GM06990 (cell line): ENCODE measurements around the gene LRIT2.

Experiments
- DNase-seq: peaks from one replicate; pipeline ENCODE4 v3.0.0-alpha.2; 2011; ENCODE audit not compliant: insufficient read length; ENCODE audit errors: extremely low read depth
- H3K27me3 ChIP-seq: replicated peaks from 2 replicates; pipeline ENCODE4 v1.6.0; 2011; ENCODE audit warnings: low read length; ENCODE audit not compliant: control insufficient read depth, insufficient read depth
- H3K36me3 ChIP-seq: 2 replicates; pipeline ENCODE4 v1.5.1; 2011; ENCODE audit warnings: low read length; ENCODE audit not compliant: control insufficient read depth, insufficient read depth
- H3K4me3 ChIP-seq: replicated peaks from 2 replicates; pipeline ENCODE4 v1.5.1; 2011; ENCODE audit warnings: low read depth, mild to moderate bottlenecking, control low read depth, low read length
- TF ChIP-seq, protein P1 (sequence below): IDR thresholded peaks from 2 replicates; pipeline ENCODE4 v1.5.1; 2011; ENCODE audit warnings: low read length, control low read depth, mild to moderate bottlenecking, inconsistent platforms; ENCODE audit not compliant: insufficient read depth, poor library complexity, severe bottlenecking

LRIT2 gene

DNA sequence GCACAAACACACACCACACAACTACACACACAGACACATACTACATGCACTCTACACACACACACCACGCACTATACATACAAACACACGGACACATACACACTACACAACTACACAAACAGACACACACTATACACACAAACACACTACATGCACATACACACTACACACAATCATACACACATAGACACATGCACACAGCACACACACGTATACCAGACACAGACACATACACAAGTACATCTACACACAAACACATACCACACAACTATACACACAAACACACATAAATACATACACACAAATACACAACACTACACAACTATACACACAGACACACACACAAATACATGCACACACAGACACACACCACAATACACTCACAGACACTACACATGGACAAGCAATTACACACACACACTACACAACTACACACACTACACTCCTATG lies 47.2 kb downstream of the LRIT2 start:
- DNase-seq = no peak
- H3K4me3 ChIP-seq = no peak overlapping the region
- H3K27me3 ChIP-seq = no peaks in the 10 kb centered on the region
- H3K36me3 ChIP-seq = no peaks in the 10 kb centered on the region
- TF ChIP-seq, protein P1, sequence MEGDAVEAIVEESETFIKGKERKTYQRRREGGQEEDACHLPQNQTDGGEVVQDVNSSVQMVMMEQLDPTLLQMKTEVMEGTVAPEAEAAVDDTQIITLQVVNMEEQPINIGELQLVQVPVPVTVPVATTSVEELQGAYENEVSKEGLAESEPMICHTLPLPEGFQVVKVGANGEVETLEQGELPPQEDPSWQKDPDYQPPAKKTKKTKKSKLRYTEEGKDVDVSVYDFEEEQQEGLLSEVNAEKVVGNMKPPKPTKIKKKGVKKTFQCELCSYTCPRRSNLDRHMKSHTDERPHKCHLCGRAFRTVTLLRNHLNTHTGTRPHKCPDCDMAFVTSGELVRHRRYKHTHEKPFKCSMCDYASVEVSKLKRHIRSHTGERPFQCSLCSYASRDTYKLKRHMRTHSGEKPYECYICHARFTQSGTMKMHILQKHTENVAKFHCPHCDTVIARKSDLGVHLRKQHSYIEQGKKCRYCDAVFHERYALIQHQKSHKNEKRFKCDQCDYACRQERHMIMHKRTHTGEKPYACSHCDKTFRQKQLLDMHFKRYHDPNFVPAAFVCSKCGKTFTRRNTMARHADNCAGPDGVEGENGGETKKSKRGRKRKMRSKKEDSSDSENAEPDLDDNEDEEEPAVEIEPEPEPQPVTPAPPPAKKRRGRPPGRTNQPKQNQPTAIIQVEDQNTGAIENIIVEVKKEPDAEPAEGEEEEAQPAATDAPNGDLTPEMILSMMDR = no peak

DNA sequence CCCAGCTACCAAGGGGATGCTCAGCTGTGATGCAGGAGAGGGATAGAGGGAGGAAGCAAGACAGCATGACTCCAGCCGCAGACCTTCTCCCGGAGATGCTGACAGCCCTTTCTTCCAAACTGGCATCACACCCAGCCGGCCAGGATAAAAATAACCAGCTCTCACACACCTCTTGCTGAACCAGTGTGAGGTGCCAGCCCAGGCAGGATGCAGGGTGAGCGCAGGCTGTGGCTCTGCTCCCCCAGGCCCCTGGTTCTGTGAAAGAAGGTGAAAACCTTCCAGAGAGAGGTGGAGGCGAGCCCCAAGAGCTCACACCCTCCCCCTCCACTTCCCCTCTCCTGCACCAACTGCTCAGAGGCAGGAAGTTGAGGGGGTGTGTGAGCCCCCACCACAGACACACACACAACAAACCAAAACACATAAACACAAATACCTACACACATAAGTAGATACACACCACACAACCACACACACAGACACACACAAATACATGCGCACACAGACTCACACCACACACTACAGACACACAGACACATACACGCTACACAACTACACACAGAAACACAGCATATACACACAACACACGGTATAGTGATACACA lies 47.7 kb downstream of the LRIT2 start:
- TF ChIP-seq, protein P1 = no peak
- DNase-seq = peak; percentile 45
- Histone ChIP-seq H3K4me3 (no peak overlapping the region), H3K36me3 (no peaks in the 10 kb centered on the region), H3K27me3 (no peaks in the 10 kb centered on the region)

DNA sequence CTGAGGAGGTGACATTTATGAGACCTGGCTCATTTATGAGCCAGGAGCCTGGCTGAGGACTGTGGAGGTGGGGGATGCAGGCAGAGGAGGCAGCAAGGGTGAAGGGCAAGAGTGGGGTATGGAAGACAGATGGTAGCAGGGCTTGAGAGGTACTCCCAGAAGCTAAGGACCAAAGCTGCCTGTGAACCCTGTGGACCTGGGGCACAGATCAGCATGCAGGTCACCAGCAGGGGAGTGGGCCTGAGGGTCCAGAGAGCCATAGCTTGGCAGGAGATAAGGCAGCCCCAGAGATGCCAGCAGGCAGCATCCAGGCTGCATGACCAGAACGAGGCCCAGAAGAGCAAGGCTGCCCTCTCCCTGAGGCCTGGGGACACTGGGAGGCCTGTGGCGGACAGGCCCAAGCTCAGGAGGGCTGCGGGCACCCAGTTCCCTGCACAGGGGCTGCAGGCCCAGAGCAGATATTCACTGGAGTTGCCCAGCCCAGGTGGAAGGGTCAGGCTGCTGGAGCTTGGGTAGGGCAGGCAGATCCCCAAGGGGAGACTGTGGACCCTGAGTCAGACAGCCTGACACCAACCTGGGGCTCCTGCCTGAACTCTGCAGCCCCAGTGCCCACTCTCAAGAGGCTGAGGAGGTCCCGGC lies 48.4 kb downstream of the LRIT2 start:
- no peak overlapping the region for H3K4me3 ChIP-seq
- no peaks in the 10 kb centered on the region for H3K36me3 ChIP-seq
- TF ChIP-seq, protein P1 = no peak
- DNase-seq = no peak
- no peaks in the 10 kb centered on the region for H3K27me3 ChIP-seq

DNA sequence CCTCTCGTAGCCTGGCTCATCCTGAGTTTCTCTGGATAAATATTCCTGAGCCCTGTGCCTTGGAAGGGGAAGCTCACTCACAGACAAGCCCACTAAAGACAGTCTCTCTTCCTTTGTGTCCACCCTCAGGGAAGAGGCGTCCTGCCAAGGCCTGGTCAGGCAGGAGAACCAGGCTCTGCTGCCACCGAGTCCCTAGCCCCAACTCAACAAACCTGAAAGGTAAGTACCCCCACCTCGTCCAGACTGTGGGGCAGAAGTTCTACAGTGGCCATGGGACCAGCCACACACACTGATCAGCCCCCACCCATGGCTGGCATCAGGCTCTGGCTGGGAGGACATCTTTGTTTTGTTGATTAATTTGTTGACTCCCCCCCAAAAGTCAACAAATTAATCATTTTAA lies 49.0 kb downstream of the LRIT2 start:
- no peaks in the 10 kb centered on the region for H3K36me3 ChIP-seq
- no peaks in the 10 kb centered on the region for H3K27me3 ChIP-seq
- no peak for DNase-seq
- TF ChIP-seq, protein P1 = no peak
- H3K4me3 ChIP-seq = no peak overlapping the region

DNA sequence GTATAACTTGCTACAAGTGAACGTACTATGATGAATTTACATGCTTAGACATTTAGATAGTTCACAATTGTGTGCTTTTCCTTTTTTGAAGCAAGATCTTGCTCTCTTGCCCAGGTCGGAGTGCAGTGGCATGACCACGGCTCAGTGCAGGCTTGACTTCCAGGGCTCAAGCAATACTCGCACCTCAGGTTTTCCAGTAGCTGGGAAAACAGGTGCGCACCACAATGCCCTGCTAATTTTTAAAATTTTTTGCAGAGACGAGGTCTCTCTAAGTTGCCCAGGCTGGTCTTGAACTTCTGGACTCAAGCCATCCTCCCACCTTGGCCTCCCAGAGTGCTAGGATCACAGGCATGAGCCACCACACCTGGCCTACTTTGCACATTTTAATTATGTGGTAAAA lies 49.9 kb downstream of the LRIT2 start:
- H3K4me3 ChIP-seq = no peak overlapping the region
- DNase-seq = no peak
- no peaks in the 10 kb centered on the region for H3K27me3 ChIP-seq
- TF ChIP-seq, protein P1 = no peak
- H3K36me3 ChIP-seq = no peaks in the 10 kb centered on the region
